ENCODE results near the gene AKIP1. TPM values are rescaled to one million over a fixed set of nuclear protein-coding genes. Genes with fewer than 3 reads are reported as not detected.
A peak's percentile ranks its signal among the peaks of the same experiment; 100 is the strongest.
"Not testable (repeated sequence)": the region's sequence is repeated elsewhere in the genome, so short reads cannot be mapped to it uniquely, and the experiment has no call there.

Gene AKIP1
- total RNA-seq, 1 donor from 2014 or later: 11.8 TPM

GRCh38 chr11:8870411-8871170 lies 40.4 kb upstream of the AKIP1 start:
- H3K36me3 Mint-ChIP-seq: no peaks in the 10 kb centered on the region
- peak overlapping the region; percentile 91 for H3K4me3 Mint-ChIP-seq
- peak overlapping the region; percentile 98 for H3K27ac Mint-ChIP-seq
- no peaks in the 10 kb centered on the region for H3K27me3 Mint-ChIP-seq (ENCODE audit: low read depth)
- no peaks in the 10 kb centered on the region for H3K9me3 Mint-ChIP-seq
- DNase-seq (ENCODE audit: low spot score in 2 of 2, unreplicated experiment in 2 of 2): peak; percentile 59 to 70
- TF ChIP-seq CTCF (IDR thresholded peaks at IDR 0.05; ENCODE audit: unreplicated experiment): no peak
- peaks cover 56% of the 10 kb centered on the region for H3K4me1 Mint-ChIP-seq

- DNase-seq (ENCODE audit: low spot score in 2 of 2, unreplicated experiment in 2 of 2): peak; percentile 59 to 76
- Mint-ChIP-seq H3K27ac (peak overlapping the region; percentile 98), H3K9me3 (no peaks in the 10 kb centered on the region), H3K36me3 (no peaks in the 10 kb centered on the region), H3K4me3 (peak overlapping the region; percentile 78), H3K4me1 (peaks cover 55% of the 10 kb centered on the region), H3K27me3 (ENCODE audit: low read depth) (no peaks in the 10 kb centered on the region)
- TF ChIP-seq CTCF (IDR thresholded peaks at IDR 0.05; ENCODE audit: unreplicated experiment): no peak
These were observed 39.7 kb upstream of the AKIP1 start for GRCh38 chr11:8871171-8871775.

- peak overlapping the region; percentile 98 for H3K27ac Mint-ChIP-seq
These were observed 39.0 kb upstream of the AKIP1 start for GRCh38 chr11:8871962-8872361.

GRCh38 chr11:8873741-8874405 lies 37.1 kb upstream of the AKIP1 start:
- Mint-ChIP-seq H3K9me3 (no peaks in the 10 kb centered on the region), H3K27ac (peak overlapping the region; percentile 31), H3K27me3 (ENCODE audit: low read depth) (no peaks in the 10 kb centered on the region), H3K36me3 (no peaks in the 10 kb centered on the region), H3K4me3 (no peak overlapping the region), H3K4me1 (peaks cover 34% of the 10 kb centered on the region)
- DNase-seq (ENCODE audit: low spot score in 2 of 2, unreplicated experiment in 2 of 2): no peak
- no peak for TF ChIP-seq CTCF (IDR thresholded peaks at IDR 0.05; ENCODE audit: unreplicated experiment)

More at GRCh38 chr11:8871962-8872361, 39.0 kb upstream of the AKIP1 start:
- no peaks in the 10 kb centered on the region for H3K27me3 Mint-ChIP-seq (ENCODE audit: low read depth)
- DNase-seq (ENCODE audit: low spot score in 2 of 2, unreplicated experiment in 2 of 2): no peak
- TF ChIP-seq CTCF (IDR thresholded peaks at IDR 0.05; ENCODE audit: unreplicated experiment): no peak
- peak overlapping the region; percentile 78 for H3K4me3 Mint-ChIP-seq
- H3K36me3 Mint-ChIP-seq: no peaks in the 10 kb centered on the region
- peaks cover 49% of the 10 kb centered on the region for H3K4me1 Mint-ChIP-seq
- no peaks in the 10 kb centered on the region for H3K9me3 Mint-ChIP-seq

- no peak overlapping the region for H3K27ac Mint-ChIP-seq
- H3K36me3 Mint-ChIP-seq: no peaks in the 10 kb centered on the region
- H3K9me3 Mint-ChIP-seq: no peaks in the 10 kb centered on the region
- no peaks in the 10 kb centered on the region for H3K27me3 Mint-ChIP-seq (ENCODE audit: low read depth)
- no peak for TF ChIP-seq CTCF (IDR thresholded peaks at IDR 0.05; ENCODE audit: unreplicated experiment)
- DNase-seq (ENCODE audit: low spot score in 2 of 2, unreplicated experiment in 2 of 2): no peak
- H3K4me1 Mint-ChIP-seq: peaks cover 9% of the 10 kb centered on the region
- no peak overlapping the region for H3K4me3 Mint-ChIP-seq
These were observed 32.2 kb upstream of the AKIP1 start for GRCh38 chr11:8878771-8879170.

- not testable (repeated sequence) for H3K36me3 Mint-ChIP-seq; DNase-seq (ENCODE audit: low spot score in 2 of 2, unreplicated experiment in 2 of 2); H3K4me1 Mint-ChIP-seq; H3K9me3 Mint-ChIP-seq; H3K27me3 Mint-ChIP-seq (ENCODE audit: low read depth); H3K4me3 Mint-ChIP-seq; H3K27ac Mint-ChIP-seq
These were observed 29.4 kb upstream of the AKIP1 start for GRCh38 chr11:8881585-8881984.

All from mesothelial cell of epicardium (in vitro differentiated cells).